ENCODE results near the gene MED31. TPM values are rescaled to one million over a fixed set of nuclear protein-coding genes. Genes with fewer than 3 reads are reported as not detected.
"Not testable (repeated sequence)": the region's sequence is repeated elsewhere in the genome, so short reads cannot be mapped to it uniquely, and the experiment has no call there.

The MED31 gene
- total and polyA plus RNA-seq, 2 donors, result 12.8 to 16.9 TPM

- peaks cover 1% of the 10 kb centered on the region for H3K4me1 ChIP-seq (ENCODE audit: insufficient read depth)
- 58% methylated on average over 3 of the region's 3 CpGs for WGBS
- peaks cover 4% of the 10 kb centered on the region for H3K36me3 ChIP-seq (ENCODE audit: insufficient read depth)
- H3K27ac ChIP-seq (ENCODE audit: low read depth), result no peak overlapping the region
- no peak for DNase-seq (ENCODE audit: extremely low spot score)
- H3K4me3 ChIP-seq (ENCODE audit: low read depth, low read length), result no peak overlapping the region
These were observed 47.6 kb downstream of the MED31 start for GRCh38 chr17:6603744-6604325.

GRCh38 chr17:6602141-6602540 lies 49.3 kb downstream of the MED31 start:
- WGBS, result 93% methylated on average over 2 of the region's 2 CpGs
- peaks cover 4% of the 10 kb centered on the region for H3K36me3 ChIP-seq (ENCODE audit: insufficient read depth)

GRCh38 chr17:6599364-6599763 lies 52.0 kb downstream of the MED31 start:
- Histone ChIP-seq H3K4me1 (ENCODE audit: insufficient read depth) (no peaks in the 10 kb centered on the region), H3K4me3 (ENCODE audit: low read depth, low read length) (no peak overlapping the region), H3K27ac (ENCODE audit: low read depth) (no peak overlapping the region), H3K36me3 (ENCODE audit: insufficient read depth) (peaks cover 3% of the 10 kb centered on the region)
- no peak for DNase-seq (ENCODE audit: extremely low spot score)

More at GRCh38 chr17:6602141-6602540, 49.3 kb downstream of the MED31 start:
- Histone ChIP-seq H3K4me3 (ENCODE audit: low read depth, low read length) (no peak overlapping the region), H3K4me1 (ENCODE audit: insufficient read depth) (peaks cover 1% of the 10 kb centered on the region), H3K27ac (ENCODE audit: low read depth) (no peak overlapping the region)
- DNase-seq (ENCODE audit: extremely low spot score), result no peak

DNA sequence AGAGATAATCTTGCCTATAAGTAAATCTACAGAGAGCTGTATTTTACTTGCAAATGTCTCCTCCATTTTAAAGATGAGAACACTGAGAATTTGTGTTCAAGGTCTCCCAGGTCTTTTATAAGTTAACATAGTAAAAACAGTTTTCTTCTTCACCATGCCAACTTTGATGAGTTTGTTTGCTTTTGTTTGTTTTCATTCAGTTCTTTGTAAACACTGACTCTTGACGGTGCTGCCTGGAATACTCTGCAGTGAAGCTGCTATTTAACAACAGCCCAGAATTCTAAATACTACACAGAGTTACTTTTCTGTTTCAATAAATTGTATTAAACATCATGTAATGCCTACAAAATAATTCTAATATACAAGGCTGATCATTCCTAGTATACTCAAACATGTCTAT lies 53.7 kb downstream of the MED31 start:
- 54% methylated on average over 1 of the region's 1 CpG for WGBS
- Histone ChIP-seq H3K36me3 (ENCODE audit: insufficient read depth) (peaks cover 3% of the 10 kb centered on the region), H3K4me3 (ENCODE audit: low read depth, low read length) (no peak overlapping the region), H3K4me1 (ENCODE audit: insufficient read depth) (no peaks in the 10 kb centered on the region), H3K27ac (ENCODE audit: low read depth) (no peak overlapping the region)
- DNase-seq (ENCODE audit: extremely low spot score), result no peak

- Histone ChIP-seq H3K4me3 (ENCODE audit: low read depth, low read length) (no peak overlapping the region), H3K4me1 (ENCODE audit: insufficient read depth) (no peaks in the 10 kb centered on the region), H3K27ac (ENCODE audit: low read depth) (no peak overlapping the region), H3K36me3 (ENCODE audit: insufficient read depth) (peaks cover 5% of the 10 kb centered on the region)
- no peak for DNase-seq (ENCODE audit: extremely low spot score)
- WGBS, result 95% methylated on average over 4 of the region's 4 CpGs
These were observed 54.5 kb downstream of the MED31 start for GRCh38 chr17:6596941-6597340.

DNA sequence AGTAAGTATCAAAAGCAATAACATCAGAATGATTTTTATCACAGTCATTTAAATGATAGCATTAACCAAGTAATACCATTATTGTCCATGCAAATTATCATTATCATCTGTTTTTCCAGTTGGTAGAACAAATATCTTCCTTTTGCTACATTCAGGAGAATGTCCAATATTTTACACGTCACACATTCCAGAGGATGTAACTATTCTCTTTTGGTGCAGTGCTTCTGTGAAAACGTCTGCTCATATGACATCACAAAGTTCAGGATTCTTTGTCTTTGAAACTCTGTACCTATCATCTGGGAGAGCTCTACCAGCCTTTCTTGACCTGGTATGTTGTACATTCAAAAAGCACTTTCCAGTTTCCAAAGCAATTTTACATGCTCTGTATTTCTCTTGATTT lies 54.9 kb downstream of the MED31 start:
- H3K36me3 ChIP-seq (ENCODE audit: insufficient read depth), result peaks cover 7% of the 10 kb centered on the region
- no peak overlapping the region for H3K4me3 ChIP-seq (ENCODE audit: low read depth, low read length)
- 84% methylated on average over 2 of the region's 2 CpGs for WGBS
- H3K4me1 ChIP-seq (ENCODE audit: insufficient read depth), result no peaks in the 10 kb centered on the region
- no peak for DNase-seq (ENCODE audit: extremely low spot score)
- H3K27ac ChIP-seq (ENCODE audit: low read depth), result no peak overlapping the region

GRCh38 chr17:6596081-6596480 lies 55.3 kb downstream of the MED31 start:
- no peak overlapping the region for H3K27ac ChIP-seq (ENCODE audit: low read depth)
- no peak overlapping the region for H3K4me3 ChIP-seq (ENCODE audit: low read depth, low read length)
- WGBS, result 95% methylated on average over 7 of the region's 7 CpGs
- no peaks in the 10 kb centered on the region for H3K4me1 ChIP-seq (ENCODE audit: insufficient read depth)
- H3K36me3 ChIP-seq (ENCODE audit: insufficient read depth), result peaks cover 7% of the 10 kb centered on the region
- DNase-seq (ENCODE audit: extremely low spot score), result no peak

DNA sequence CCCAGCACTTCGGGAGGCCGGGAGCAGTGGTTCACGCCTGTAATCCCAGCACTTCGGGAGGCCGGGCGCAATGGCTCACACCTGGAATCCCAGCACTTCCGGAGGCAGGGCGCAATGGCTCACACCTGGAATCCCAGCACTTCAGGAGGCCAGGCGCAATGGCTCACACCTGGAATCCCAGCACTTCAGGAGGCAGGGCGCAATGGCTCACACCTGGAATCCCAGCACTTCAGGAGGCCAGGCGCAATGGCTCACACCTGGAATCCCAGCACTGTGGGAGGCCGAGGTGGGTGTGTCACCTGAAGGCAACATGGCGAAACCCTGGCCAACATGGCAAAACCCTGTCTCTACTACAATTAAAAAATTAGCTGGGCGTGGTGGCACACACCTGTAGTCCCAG lies 58.0 kb downstream of the MED31 start:
- H3K36me3 ChIP-seq (ENCODE audit: insufficient read depth); H3K4me1 ChIP-seq (ENCODE audit: insufficient read depth); DNase-seq (ENCODE audit: extremely low spot score); H3K4me3 ChIP-seq (ENCODE audit: low read depth, low read length); H3K27ac ChIP-seq (ENCODE audit: low read depth): not testable (repeated sequence)
- WGBS, result 98% methylated on average over 14 of the region's 14 CpGs

Small RNA genes within 50 kb of the gene (small RNA-seq; reads per million reads assigned to genes)
- gene MIR4520-1 (not detected), gene RNA5SP435 (not detected)

Other genes starting within 250 kb of the MED31 start
- not detected for gene AIPL1, start 216.5 kb downstream of the MED31 start, total RNA-seq
- gene AIPL1, start 216.5 kb downstream of the MED31 start, polyA plus RNA-seq, result not detected
- 14.2 TPM for gene PIMREG, start 207.2 kb downstream of the MED31 start, total RNA-seq
- 0.41 TPM for gene PIMREG, start 207.2 kb downstream of the MED31 start, polyA plus RNA-seq
- 2.3 TPM for gene PITPNM3, start 95.0 kb downstream of the MED31 start, total RNA-seq
- gene PITPNM3, start 95.0 kb downstream of the MED31 start, polyA plus RNA-seq, result 10.1 TPM
- gene KIAA0753, start 10.9 kb downstream of the MED31 start, total RNA-seq, result 23.7 TPM
- gene KIAA0753, start 10.9 kb downstream of the MED31 start, polyA plus RNA-seq, result 8.5 TPM
- 34.0 TPM for gene TXNDC17, start 10.5 kb downstream of the MED31 start, total RNA-seq
- 164 TPM for gene TXNDC17, start 10.5 kb downstream of the MED31 start, polyA plus RNA-seq
- gene C17orf100, start 157 bp upstream of the MED31 start, total RNA-seq, result 1.2 TPM
- gene C17orf100, start 157 bp upstream of the MED31 start, polyA plus RNA-seq, result 3.0 TPM
- not detected for gene SLC13A5, start 61.8 kb upstream of the MED31 start, total RNA-seq
- 0.10 TPM for gene SLC13A5, start 61.8 kb upstream of the MED31 start, polyA plus RNA-seq
- 90.9 TPM for gene XAF1, start 104.4 kb upstream of the MED31 start, total RNA-seq
- gene XAF1, start 104.4 kb upstream of the MED31 start, polyA plus RNA-seq, result 30.2 TPM
- gene FBXO39, start 124.6 kb upstream of the MED31 start, total RNA-seq, result 0.90 TPM
- 0.56 TPM for gene FBXO39, start 124.6 kb upstream of the MED31 start, polyA plus RNA-seq
- not detected for gene TEKT1, start 180.1 kb upstream of the MED31 start, total RNA-seq
- not detected for gene TEKT1, start 180.1 kb upstream of the MED31 start, polyA plus RNA-seq

Data from urinary bladder (tissue), 4 donors.